Transverse colon (tissue), 3 donors: ENCODE results near the gene C1QB.

Source experiments
- CTCF ChIP-seq, 5 experiments: fragments of 200-600 bp in 3 of 5; fragments of 450-650 bp in 2 of 5; sonication (generic) in 3 of 5; IDR thresholded peaks; 1 replicate in 2 of 5; 2 replicates in 3 of 5; pipeline ENCODE4 v1.5.1; 2016 to 2017; ENCODE audit warnings: antibody characterized with exemption in 5 of 5, inconsistent platforms in 3 of 5, mild to moderate bottlenecking in 2 of 5, moderate library complexity in 1 of 5
- EP300 ChIP-seq: sonication (generic); formaldehyde crosslinking; IDR thresholded peaks from one replicate; pipeline ENCODE4 v1.6.1; 2017; ENCODE audit warnings: antibody characterized with exemption, low read depth
- POLR2A ChIP-seq: fragments of 450-650 bp; IDR thresholded peaks from one replicate; pipeline ENCODE4 v1.6.1; 2016; ENCODE audit warnings: antibody characterized with exemption, mild to moderate bottlenecking, moderate library complexity

- TF ChIP-seq CTCF (IDR thresholded peaks at IDR 0.05) (no peak), POLR2A (no peak), EP300 (no peak)
Measured at GRCh38 chr1:22680726-22681125, 27.7 kb downstream of the C1QB start.
